Type B pancreatic cell (in vitro differentiated cells): ENCODE results near the gene EFNA5. TPM values are rescaled to one million over a fixed set of nuclear protein-coding genes. Genes with fewer than 3 reads are reported as not detected.

Source experiments
- DNase-seq: peaks from one replicate; pipeline ENCODE4 v3.0.0; 2021; ENCODE audit warnings: mixed read lengths; ENCODE audit not compliant: unreplicated experiment; ENCODE audit errors: extremely low spot score
- H3K27ac Mint-ChIP-seq: 2 replicates; pipeline ENCODE4 v1.8.0; 2021; ENCODE audit warnings: mild to moderate bottlenecking, mixed read lengths
- H3K27me3 Mint-ChIP-seq: 2 replicates; pipeline ENCODE4 v1.8.0; 2021; ENCODE audit warnings: mixed read lengths
- H3K36me3 Mint-ChIP-seq: 2 replicates; pipeline ENCODE4 v1.8.0; 2021; ENCODE audit warnings: mixed read lengths
- H3K4me1 Mint-ChIP-seq: one replicate; pipeline ENCODE4 v1.8.0; 2021; ENCODE audit warnings: mixed read lengths; ENCODE audit not compliant: unreplicated experiment
- H3K4me3 Mint-ChIP-seq: 2 replicates; pipeline ENCODE4 v1.8.0; 2021; ENCODE audit warnings: mild to moderate bottlenecking, mixed read lengths
- H3K9me3 Mint-ChIP-seq: 2 replicates; pipeline ENCODE4 v1.8.0; 2021; ENCODE audit warnings: mixed read lengths
- total RNA-seq: library from RNA; stranded (reverse); gene quantifications from 2 replicates; pipeline ENCODE4 v1.2.1, GENCODE V29; 2021; ENCODE audit warnings: low replicate concordance
- TF ChIP-seq, protein P1 (sequence below): fragments of 200-600 bp; sonication (generic); conservative IDR thresholded peaks from 2 replicates; pipeline ENCODE4 v1.5.0; 2021; ENCODE audit warnings: antibody characterized with exemption, mild to moderate bottlenecking

The EFNA5 gene
- total RNA-seq, 1 donor from 2014 or later = 65.0 TPM

DNA sequence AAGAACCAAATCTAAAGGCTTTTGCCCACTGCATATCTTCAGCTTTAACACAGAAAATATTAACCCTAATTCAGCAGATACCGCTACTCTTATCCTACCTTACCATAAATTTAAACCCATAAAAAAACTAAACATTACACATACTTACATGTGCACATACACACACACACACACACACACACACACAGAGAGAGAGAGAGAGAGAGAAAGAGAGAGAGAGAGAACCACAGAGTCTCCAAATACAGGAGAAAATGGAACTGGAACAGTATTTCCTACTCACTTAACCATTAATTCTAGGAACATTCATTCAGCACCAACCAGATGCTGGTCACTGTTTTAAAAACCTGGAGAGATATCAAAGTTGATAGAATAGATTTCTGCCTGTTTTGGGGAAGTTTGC lies 53.7 kb downstream of the EFNA5 start:
- H3K27ac Mint-ChIP-seq = no peak overlapping the region
- DNase-seq = no peak
- H3K4me1 Mint-ChIP-seq = peaks cover 42% of the 10 kb centered on the region
- H3K27me3 Mint-ChIP-seq = peaks cover 4% of the 10 kb centered on the region
- H3K4me3 Mint-ChIP-seq = no peak overlapping the region
- peaks cover 4% of the 10 kb centered on the region for H3K36me3 Mint-ChIP-seq
- H3K9me3 Mint-ChIP-seq = no peaks in the 10 kb centered on the region
- TF ChIP-seq, protein P1, sequence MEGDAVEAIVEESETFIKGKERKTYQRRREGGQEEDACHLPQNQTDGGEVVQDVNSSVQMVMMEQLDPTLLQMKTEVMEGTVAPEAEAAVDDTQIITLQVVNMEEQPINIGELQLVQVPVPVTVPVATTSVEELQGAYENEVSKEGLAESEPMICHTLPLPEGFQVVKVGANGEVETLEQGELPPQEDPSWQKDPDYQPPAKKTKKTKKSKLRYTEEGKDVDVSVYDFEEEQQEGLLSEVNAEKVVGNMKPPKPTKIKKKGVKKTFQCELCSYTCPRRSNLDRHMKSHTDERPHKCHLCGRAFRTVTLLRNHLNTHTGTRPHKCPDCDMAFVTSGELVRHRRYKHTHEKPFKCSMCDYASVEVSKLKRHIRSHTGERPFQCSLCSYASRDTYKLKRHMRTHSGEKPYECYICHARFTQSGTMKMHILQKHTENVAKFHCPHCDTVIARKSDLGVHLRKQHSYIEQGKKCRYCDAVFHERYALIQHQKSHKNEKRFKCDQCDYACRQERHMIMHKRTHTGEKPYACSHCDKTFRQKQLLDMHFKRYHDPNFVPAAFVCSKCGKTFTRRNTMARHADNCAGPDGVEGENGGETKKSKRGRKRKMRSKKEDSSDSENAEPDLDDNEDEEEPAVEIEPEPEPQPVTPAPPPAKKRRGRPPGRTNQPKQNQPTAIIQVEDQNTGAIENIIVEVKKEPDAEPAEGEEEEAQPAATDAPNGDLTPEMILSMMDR = no peak

DNA sequence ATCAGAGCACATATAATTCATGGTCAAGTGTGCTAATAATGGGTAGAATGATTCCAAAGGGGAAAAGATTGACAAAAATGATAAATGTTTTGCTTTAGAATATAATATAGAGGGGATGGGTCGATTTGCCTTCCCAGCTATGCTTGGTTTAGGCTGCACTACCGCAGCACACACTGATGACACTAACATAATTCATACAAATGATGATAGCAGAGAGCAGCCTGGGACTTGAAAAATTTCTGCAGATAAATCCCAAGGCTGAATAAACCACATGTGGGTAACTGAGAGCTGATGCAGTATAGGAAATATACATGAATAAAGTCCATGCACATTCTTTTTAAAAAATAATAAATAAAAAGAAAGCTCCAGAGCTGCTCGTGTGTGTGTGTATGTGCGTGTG lies 54.5 kb downstream of the EFNA5 start:
- H3K4me3 Mint-ChIP-seq = no peak overlapping the region

DNA sequence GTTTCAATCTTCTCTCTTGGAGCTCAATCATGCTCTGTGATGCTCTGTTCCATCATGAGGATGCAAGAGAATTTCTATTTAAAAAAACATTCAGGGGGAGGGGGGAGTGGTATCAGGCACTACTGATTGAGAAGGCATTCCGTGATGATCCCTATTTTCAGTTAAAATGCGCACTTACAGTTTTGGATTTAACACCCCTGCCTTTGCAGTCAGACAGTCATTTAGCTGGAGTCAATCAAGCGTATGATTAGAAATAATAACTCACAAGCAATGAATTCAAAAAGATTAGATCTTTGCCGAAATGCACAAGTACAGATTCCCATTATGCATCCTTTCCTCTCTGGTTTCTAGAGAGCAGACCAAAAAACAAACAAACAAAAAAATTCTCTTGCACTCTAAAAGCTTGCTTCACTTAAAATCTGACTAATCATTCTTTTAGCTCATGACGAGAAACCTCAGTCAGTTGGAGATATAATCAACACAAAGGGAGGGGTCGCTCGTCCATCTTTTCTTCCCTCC lies 55.4 kb downstream of the EFNA5 start:
- TF ChIP-seq, protein P1 = no peak
- Mint-ChIP-seq H3K9me3 (peaks cover 5% of the 10 kb centered on the region), H3K27me3 (peaks cover 4% of the 10 kb centered on the region), H3K36me3 (peaks cover 4% of the 10 kb centered on the region), H3K27ac (peak overlapping the region; percentile 3), H3K4me1 (peaks cover 42% of the 10 kb centered on the region), H3K4me3 (no peak overlapping the region)
- no peak for DNase-seq

More for the DNA sequence above, 54.5 kb downstream of the EFNA5 start:
- H3K27ac Mint-ChIP-seq = no peak overlapping the region
- H3K9me3 Mint-ChIP-seq = no peaks in the 10 kb centered on the region
- H3K27me3 Mint-ChIP-seq = peaks cover 4% of the 10 kb centered on the region
- H3K36me3 Mint-ChIP-seq = peaks cover 4% of the 10 kb centered on the region
- peaks cover 42% of the 10 kb centered on the region for H3K4me1 Mint-ChIP-seq
- TF ChIP-seq, protein P1 = no peak
- no peak for DNase-seq

DNA sequence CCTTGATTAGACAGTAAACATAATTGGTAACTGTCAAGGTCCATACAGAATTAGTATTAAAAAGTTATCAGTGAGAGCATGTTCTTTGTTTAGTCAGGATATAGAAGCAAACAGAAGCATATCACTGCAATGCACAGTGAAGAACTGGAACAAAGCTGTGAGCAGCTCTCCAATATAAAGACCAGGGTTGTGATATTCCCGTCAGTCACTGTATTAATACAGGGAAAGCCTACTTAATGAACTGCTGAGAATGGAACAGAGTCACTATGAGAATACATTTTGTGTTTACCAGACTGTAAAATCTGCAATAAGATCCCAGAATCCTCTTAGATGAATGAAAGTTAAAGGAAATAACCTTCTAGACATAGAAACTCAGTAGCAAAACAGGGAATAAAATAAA lies 58.2 kb downstream of the EFNA5 start:
- H3K27ac Mint-ChIP-seq = no peak overlapping the region
- TF ChIP-seq, protein P1 = no peak
- no peak for DNase-seq
- H3K36me3 Mint-ChIP-seq = peaks cover 4% of the 10 kb centered on the region
- peaks cover 4% of the 10 kb centered on the region for H3K27me3 Mint-ChIP-seq
- no peak overlapping the region for H3K4me3 Mint-ChIP-seq
- H3K9me3 Mint-ChIP-seq = peaks cover 5% of the 10 kb centered on the region
- peaks cover 44% of the 10 kb centered on the region for H3K4me1 Mint-ChIP-seq

DNA sequence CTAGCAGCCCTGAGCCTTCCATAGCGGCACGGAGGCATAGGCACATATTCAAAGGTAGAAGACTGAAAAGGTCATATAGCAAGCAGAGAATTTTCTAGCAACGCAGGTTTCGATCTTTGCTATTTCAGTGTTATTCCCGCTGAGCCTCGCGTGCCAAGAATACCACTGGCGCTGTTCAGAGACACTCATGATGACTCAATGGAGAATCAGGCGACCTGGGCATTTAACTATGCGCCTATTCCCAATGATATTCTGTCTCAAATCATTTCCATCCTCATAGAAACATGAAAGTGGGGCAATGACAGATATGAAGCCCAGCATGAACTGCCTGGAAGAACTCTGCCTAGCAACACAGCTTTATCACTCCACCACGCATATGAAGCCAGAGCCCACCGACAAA lies 59.9 kb downstream of the EFNA5 start:
- peaks cover 4% of the 10 kb centered on the region for H3K36me3 Mint-ChIP-seq
- H3K9me3 Mint-ChIP-seq = peaks cover 5% of the 10 kb centered on the region
- no peak for DNase-seq
- no peak overlapping the region for H3K4me3 Mint-ChIP-seq
- H3K27ac Mint-ChIP-seq = no peak overlapping the region
- TF ChIP-seq, protein P1 = no peak
- H3K4me1 Mint-ChIP-seq = peaks cover 54% of the 10 kb centered on the region
- peaks cover 4% of the 10 kb centered on the region for H3K27me3 Mint-ChIP-seq
